Thoracic aorta (tissue), 2 donors: ENCODE measurements around the gene JAKMIP1. TPM values are rescaled to one million over a fixed set of nuclear protein-coding genes. Genes with fewer than 3 reads are reported as not detected.

ENCODE experiments used
- ATAC-seq: fragments of 150-250 bp; one replicate; pipeline ENCODE4 v1.8.0; 2017; ENCODE audit warnings: low read depth; ENCODE audit not compliant: insufficient number of reproducible peaks, low FRiP score
- DNase-seq: peaks from one replicate; pipeline ENCODE4 v3.0.0-alpha.2; 2020; ENCODE audit warnings: low spot score
- H3K27ac ChIP-seq, 2 donors: fragments of 200-600 bp; sonication (generic); 1 replicate in 1 of 2; 2 replicates in 1 of 2; pipeline ENCODE4 v1.5.1; 2016; ENCODE audit warnings: mild to moderate bottlenecking in 2 of 2, moderate library complexity in 2 of 2
- H3K27me3 ChIP-seq: fragments of 200-600 bp; sonication (generic); replicated peaks from 2 replicates; pipeline ENCODE4 v1.6.0; 2016; ENCODE audit warnings: mild to moderate bottlenecking; ENCODE audit not compliant: insufficient read depth
- H3K36me3 ChIP-seq: fragments of 200-600 bp; sonication (generic); one replicate; pipeline ENCODE4 v1.5.1; 2016
- H3K4me1 ChIP-seq, 2 donors: fragments of 200-600 bp; sonication (generic); 1 replicate in 1 of 2; 2 replicates in 1 of 2; pipeline versions ENCODE4 v1.5.1 to v1.6.0; 2016; ENCODE audit warnings: low read depth in 2 of 2, mild to moderate bottlenecking in 1 of 2; ENCODE audit not compliant: control insufficient read depth in 1 of 2
- H3K4me3 ChIP-seq: fragments of 200-600 bp; sonication (generic); 2 replicates; pipeline ENCODE4 v1.5.1; 2016; ENCODE audit warnings: mild to moderate bottlenecking
- H3K9me3 ChIP-seq: fragments of 200-600 bp; sonication (generic); 2 replicates; pipeline ENCODE4 v1.5.1; 2016
- total RNA-seq, 2 donors: library from RNA; depleted of rRNA; stranded (reverse); fragments of >200 nt; gene quantifications; one replicate each; pipeline versions ENCODE4 v1.1.0 to v1.2.3, GENCODE V29; 2016
- TF ChIP-seq, protein P1 (sequence below): fragments of 200-600 bp; sonication (generic); IDR thresholded peaks from one replicate; pipeline ENCODE4 v1.5.1; 2019; ENCODE audit warnings: antibody characterized with exemption

Gene JAKMIP1
- total RNA-seq, 2 donors from 2014 or later, result 0.28 to 0.81 TPM

DNA sequence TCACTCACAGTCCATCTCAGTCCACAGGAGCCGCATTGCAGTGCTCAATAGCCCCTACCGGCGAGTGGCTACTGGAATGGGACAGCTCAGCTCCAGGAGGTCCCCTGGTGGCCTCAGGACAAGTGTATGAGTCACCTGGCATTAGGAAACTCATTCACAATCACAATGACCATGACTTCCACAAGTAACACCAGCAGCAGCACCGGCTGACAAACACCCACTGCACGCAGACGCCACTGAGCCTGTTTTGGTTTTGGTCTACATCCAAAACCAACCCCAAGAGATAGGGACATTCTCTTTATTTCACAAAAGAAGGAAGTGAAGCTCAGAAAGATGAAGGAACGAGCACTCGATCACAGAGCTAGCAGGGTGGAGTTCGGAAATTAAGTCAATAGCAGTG, 8.1 kb downstream of the JAKMIP1 start:
- ATAC-seq (no peak), DNase-seq (no peak)

DNA sequence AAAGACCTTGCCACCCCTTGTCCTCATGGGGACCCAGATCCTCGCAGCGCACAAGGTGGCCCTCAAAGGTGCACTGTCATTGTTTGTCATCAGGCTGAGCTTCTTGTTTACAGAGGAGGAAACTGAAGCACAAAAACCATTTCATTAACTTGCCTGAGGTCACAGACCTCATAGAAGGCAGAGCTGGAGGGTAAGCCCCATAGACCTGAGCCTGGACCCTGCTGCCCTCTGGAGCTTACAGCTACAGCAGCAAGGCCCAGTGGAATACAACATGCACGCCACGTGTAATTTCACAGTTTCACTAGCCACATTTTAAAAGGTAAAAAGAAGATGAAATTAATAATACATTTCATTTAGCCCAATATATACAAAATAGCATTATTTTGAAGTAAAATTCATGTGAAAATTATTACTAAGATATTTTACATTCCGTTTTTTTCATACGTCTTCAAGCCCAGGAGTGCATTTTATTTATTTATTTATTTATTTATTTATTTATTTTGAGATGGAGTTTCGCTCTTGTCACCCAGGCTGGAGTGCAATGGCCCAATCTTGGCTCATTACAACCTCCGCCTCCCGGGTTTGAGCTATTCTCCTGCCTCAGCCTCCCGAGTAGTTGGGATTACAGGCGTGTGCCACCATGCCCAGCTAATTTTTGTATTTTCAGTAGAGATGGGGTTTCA, 8.8 kb downstream of the JAKMIP1 start:
- no peak overlapping the region for H3K27ac ChIP-seq
- no peak for ATAC-seq
- peaks cover 6% of the 10 kb centered on the region for H3K9me3 ChIP-seq
- no peak for DNase-seq
- TF ChIP-seq, protein P1, sequence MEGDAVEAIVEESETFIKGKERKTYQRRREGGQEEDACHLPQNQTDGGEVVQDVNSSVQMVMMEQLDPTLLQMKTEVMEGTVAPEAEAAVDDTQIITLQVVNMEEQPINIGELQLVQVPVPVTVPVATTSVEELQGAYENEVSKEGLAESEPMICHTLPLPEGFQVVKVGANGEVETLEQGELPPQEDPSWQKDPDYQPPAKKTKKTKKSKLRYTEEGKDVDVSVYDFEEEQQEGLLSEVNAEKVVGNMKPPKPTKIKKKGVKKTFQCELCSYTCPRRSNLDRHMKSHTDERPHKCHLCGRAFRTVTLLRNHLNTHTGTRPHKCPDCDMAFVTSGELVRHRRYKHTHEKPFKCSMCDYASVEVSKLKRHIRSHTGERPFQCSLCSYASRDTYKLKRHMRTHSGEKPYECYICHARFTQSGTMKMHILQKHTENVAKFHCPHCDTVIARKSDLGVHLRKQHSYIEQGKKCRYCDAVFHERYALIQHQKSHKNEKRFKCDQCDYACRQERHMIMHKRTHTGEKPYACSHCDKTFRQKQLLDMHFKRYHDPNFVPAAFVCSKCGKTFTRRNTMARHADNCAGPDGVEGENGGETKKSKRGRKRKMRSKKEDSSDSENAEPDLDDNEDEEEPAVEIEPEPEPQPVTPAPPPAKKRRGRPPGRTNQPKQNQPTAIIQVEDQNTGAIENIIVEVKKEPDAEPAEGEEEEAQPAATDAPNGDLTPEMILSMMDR, result no peak
- H3K27me3 ChIP-seq, result peaks cover 5% of the 10 kb centered on the region
- no peaks in the 10 kb centered on the region for H3K36me3 ChIP-seq
- no peak overlapping the region for H3K4me3 ChIP-seq
- H3K4me1 ChIP-seq, result no peaks in the 10 kb centered on the region

More for the DNA sequence above, 8.1 kb downstream of the JAKMIP1 start:
- TF ChIP-seq, protein P1, result no peak
- Histone ChIP-seq H3K27me3 (peaks cover 5% of the 10 kb centered on the region), H3K4me3 (no peak overlapping the region), H3K27ac (no peak overlapping the region), H3K36me3 (no peaks in the 10 kb centered on the region), H3K4me1 (no peaks in the 10 kb centered on the region), H3K9me3 (peaks cover 3% of the 10 kb centered on the region)

DNA sequence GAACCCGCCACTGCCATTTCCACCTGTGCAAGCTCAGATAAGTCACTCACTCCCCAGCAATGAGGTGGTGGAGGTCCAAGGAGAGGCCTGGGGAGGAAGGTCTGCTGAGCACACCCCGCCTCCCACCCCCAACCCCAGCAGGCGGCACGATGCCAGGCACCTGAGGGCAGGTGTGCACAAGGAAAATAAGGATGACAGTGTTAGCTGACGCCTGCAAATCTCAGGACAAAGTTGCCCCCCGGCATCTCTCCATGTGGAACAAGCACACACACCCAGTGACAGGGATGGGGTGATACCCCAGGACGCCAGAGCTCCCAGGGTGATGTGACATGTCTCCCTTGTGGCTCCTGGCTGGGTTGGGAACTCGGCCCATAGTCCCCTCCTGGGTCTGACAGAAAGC, 9.9 kb downstream of the JAKMIP1 start:
- H3K4me3 ChIP-seq, result no peak overlapping the region
- H3K27me3 ChIP-seq, result peaks cover 5% of the 10 kb centered on the region
- H3K9me3 ChIP-seq, result peaks cover 6% of the 10 kb centered on the region
- TF ChIP-seq, protein P1, result no peak
- no peak for DNase-seq
- ATAC-seq, result no peak
- H3K36me3 ChIP-seq, result no peaks in the 10 kb centered on the region
- H3K27ac ChIP-seq, result no peak overlapping the region
- no peaks in the 10 kb centered on the region for H3K4me1 ChIP-seq

DNA sequence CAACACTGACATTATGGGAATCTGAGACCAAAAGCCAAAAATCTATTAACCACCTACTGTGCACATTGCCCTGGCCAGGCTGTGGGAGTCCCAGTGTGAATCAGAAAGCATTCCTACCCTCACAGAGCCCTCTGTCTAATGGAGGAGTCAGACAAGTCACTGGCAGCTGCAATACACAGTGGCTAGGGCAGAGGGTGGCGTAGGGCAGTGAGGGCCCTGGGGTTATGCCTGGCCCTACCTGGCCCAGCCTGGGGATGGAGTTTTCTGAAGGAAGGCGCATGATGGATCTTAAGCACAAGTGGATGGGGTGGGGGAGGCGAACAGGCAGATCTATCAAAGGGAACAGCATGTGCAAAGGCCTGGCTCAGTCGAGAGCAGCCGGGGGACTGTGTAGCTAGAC, 10.8 kb downstream of the JAKMIP1 start:
- Histone ChIP-seq H3K27ac (no peak overlapping the region), H3K4me3 (no peak overlapping the region), H3K27me3 (no peaks in the 10 kb centered on the region), H3K4me1 (no peaks in the 10 kb centered on the region), H3K36me3 (no peaks in the 10 kb centered on the region), H3K9me3 (peaks cover 6% of the 10 kb centered on the region)
- no peak for ATAC-seq
- TF ChIP-seq, protein P1, result no peak
- DNase-seq, result no peak

DNA sequence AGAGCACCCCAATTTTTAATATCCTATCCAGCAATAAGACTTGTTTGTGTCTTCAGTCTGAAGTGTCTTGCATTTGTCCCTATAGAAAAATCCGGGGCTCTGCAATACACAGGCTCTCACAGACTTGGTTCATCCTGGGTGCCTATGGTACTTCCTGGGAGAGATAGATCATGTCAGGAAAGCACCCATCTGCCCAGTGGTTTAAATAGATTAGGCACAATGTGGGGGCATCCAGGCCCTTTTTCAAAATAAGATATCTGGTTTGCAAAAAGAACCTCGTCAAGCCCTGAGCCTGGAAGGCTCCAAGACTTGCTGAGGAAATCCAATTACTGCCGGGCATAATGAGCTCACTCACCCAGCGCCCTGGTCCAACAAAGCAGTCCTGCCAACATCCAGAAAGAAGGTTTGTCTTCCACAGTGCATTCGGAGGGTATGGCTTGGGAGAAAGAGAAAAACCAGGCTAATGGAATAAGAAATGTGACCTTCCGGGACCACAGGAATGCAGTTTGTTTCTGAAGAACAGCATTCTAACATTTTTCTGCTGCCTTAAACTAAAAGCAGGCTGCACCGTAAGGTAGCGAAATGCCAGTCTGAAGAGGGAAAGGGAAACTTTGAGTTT, 11.6 kb downstream of the JAKMIP1 start:
- Histone ChIP-seq H3K4me3 (no peak overlapping the region), H3K9me3 (peaks cover 6% of the 10 kb centered on the region), H3K36me3 (no peaks in the 10 kb centered on the region), H3K4me1 (no peaks in the 10 kb centered on the region), H3K27me3 (no peaks in the 10 kb centered on the region), H3K27ac (no peak overlapping the region)
- DNase-seq (no peak), ATAC-seq (no peak)
- TF ChIP-seq, protein P1, result no peak
